GM10266 (cell line): Measurements from ENCODE around the gene LRRC4C.

Experiments
- DNase-seq: peaks from one replicate; pipeline ENCODE4 v3.0.0; 2012; ENCODE audit errors: extremely low spot score
- TF ChIP-seq, protein P1 (sequence below): IDR thresholded peaks from 2 replicates; pipeline ENCODE4 v1.5.1; 2012; ENCODE audit warnings: mild to moderate bottlenecking, low read depth; ENCODE audit not compliant: control insufficient read depth, insufficient read depth; ENCODE audit errors: missing control alignments

The LRRC4C gene

DNA sequence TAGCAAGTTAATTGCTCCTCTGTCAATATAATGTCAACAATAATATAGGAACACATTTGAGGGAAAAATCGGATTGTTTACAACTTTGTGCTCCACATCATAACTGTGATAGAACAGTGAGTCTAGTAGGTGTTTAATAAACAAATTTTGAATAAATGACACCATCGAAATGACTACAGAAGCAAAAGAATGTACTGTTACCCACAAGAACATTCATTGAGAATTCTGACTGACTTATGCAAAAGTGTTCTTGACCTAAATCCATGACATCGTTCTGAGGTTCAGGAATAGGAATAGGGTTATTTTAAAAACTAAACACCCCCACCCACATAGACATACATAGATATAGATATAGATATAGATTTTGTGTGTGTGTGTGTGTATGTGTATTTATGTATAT, 8.4 kb downstream of the LRRC4C start:
- TF ChIP-seq, protein P1, sequence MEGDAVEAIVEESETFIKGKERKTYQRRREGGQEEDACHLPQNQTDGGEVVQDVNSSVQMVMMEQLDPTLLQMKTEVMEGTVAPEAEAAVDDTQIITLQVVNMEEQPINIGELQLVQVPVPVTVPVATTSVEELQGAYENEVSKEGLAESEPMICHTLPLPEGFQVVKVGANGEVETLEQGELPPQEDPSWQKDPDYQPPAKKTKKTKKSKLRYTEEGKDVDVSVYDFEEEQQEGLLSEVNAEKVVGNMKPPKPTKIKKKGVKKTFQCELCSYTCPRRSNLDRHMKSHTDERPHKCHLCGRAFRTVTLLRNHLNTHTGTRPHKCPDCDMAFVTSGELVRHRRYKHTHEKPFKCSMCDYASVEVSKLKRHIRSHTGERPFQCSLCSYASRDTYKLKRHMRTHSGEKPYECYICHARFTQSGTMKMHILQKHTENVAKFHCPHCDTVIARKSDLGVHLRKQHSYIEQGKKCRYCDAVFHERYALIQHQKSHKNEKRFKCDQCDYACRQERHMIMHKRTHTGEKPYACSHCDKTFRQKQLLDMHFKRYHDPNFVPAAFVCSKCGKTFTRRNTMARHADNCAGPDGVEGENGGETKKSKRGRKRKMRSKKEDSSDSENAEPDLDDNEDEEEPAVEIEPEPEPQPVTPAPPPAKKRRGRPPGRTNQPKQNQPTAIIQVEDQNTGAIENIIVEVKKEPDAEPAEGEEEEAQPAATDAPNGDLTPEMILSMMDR = no peak
- DNase-seq = no peak

DNA sequence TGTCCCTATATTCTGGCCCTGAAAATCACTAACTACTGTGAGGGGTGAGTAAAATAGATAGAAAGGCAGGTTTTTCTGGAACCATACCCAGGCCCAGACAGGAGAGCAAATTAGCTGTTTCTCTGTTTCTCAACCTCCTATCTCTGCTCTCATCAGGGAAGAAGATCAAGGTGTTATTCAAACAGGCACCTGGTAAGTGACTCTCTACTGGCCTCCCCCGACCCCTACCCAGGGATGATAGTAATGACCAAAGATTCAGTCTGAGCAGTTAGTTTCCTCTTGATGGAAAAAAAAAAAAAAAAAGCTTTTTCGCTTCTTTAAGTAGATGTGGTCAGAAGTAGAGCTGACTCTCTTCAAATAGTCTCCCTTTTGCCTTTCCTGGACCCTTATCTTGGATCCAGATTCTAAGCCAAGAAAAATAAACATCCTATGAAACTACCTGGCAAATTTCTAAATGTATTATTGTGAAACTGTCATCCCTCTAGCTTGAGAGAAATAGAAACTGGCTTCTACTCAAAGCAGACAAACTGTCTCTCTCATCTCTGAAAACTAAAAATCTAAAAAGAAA, 9.9 kb downstream of the LRRC4C start:
- no peak for DNase-seq
- TF ChIP-seq, protein P1 = no peak

DNA sequence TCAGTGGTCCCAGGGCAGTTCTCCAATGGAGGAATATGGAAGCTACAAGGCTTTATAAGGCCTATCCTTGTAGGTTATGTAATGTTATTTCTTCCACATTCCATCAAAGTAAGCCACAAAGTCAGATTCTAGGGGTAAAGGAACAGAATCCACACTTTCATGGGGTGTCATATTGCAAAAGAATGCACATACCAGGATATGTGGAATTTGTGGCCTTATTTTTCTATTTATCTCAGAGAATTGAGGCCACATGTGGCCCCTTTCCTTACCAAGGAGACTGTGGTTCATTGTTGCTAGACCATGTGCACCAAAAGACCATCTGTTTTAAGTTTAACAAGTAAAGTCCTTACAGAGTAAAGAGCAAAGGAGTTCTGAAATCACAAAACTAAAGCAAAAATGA, 12.9 kb downstream of the LRRC4C start:
- TF ChIP-seq, protein P1 = no peak
- no peak for DNase-seq

DNA sequence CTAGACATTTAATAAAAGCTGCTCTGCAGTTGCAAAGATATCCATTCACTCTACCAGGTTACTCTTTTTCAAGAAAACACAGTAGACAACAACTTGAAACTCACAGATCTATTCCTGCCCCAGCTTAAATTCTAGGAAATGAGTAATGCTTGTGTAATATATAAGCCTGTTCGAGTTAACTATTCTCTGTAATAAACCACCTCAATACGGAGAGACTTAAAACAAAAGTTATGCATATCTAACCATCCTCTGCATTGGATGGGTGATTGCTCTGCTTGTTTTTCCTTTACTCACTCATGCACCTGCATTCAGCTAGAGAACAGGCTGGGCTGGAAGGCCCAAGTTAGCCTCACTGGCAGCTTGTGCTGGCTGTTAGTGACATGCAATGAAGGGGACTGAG, 13.3 kb downstream of the LRRC4C start:
- TF ChIP-seq, protein P1 = no peak
- no peak for DNase-seq

DNA sequence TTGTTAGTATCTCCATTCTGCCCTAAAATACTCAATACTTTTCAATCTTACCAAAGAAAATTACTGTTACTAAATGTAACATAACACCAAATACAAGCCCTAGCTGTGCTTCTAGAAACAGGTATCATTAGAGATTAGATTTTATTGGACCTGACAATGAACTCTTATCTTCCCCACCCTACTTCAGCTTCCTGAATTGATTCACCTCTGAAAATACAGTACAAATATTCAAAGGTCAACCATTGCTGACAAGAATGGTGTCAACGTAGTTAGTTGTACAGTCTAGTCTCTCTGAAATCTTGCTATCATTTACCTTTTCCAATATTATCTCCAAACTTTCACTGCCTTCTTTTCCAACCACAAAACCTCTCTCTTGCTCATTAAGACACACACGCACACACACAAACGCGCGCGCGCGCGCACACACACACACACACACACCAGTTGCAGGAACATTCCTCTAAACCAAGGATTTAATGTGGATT, 22.4 kb downstream of the LRRC4C start:
- TF ChIP-seq, protein P1 = no peak
- no peak for DNase-seq

DNA sequence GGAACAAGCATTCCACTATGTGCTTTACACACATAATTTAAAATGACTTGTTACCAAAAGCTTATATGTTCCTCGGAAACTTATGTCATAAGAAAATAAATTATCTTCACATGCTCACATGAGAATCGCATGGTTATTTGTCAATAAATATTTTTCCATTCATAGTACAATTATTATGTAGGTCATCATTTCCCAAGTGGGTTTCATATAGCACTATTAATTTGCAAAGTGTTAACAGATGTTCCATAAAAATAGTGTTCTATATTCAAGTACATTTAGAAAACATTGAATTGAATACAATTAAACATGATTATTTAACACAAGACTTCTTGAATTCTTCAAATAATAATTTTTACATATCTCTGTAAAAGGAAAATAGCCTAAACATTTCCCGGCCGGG, 23.9 kb downstream of the LRRC4C start:
- TF ChIP-seq, protein P1 = no peak
- no peak for DNase-seq

DNA sequence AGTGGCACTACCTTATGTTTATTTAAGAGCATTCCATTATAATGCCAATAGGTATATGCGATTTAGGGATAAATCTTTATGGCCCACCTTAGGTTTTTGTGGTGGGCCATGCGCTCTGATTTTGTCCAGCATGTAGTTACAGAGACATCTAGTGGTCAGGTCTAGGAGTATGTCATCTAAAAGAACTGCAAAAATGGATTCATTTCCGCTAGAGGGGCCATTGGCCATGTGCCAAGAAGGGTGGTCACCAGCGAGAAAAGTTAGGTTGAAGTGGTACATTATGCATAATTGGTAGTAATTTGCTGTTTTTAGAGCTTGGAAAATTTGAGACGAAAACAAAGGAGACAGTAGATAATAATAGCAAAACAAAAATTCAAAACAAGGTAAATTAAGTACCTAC, 27.7 kb downstream of the LRRC4C start:
- TF ChIP-seq, protein P1 = peak; percentile 31
- no peak for DNase-seq
